Neural crest cell (in vitro differentiated cells): ENCODE results near the gene DNAJC1. TPM values are rescaled to one million over a fixed set of nuclear protein-coding genes. Genes with fewer than 3 reads are reported as not detected.
"Not testable (repeated sequence)": the region's sequence is repeated elsewhere in the genome, so short reads cannot be mapped to it uniquely, and the experiment has no call there.

Source experiments
- DNase-seq: peaks from one replicate; pipeline ENCODE4 v3.0.0; 2021; ENCODE audit warnings: low read depth, mixed read lengths, low spot score
- H3K27ac Mint-ChIP-seq: one replicate; pipeline ENCODE4 v1.8.0; 2021; ENCODE audit warnings: mild to moderate bottlenecking, mixed read lengths; ENCODE audit not compliant: unreplicated experiment
- H3K27me3 Mint-ChIP-seq: 2 replicates; pipeline ENCODE4 v1.8.0; 2021; ENCODE audit warnings: low read depth, mild to moderate bottlenecking, mixed read lengths
- H3K36me3 Mint-ChIP-seq: 2 replicates; pipeline ENCODE4 v1.8.0; 2021; ENCODE audit warnings: low read depth, mild to moderate bottlenecking, mixed read lengths
- H3K4me1 Mint-ChIP-seq: 2 replicates; pipeline ENCODE4 v1.8.0; 2021; ENCODE audit warnings: mixed read lengths
- H3K4me3 Mint-ChIP-seq: one replicate; pipeline ENCODE4 v1.8.0; 2021; ENCODE audit warnings: mild to moderate bottlenecking, mixed read lengths
- H3K9me3 Mint-ChIP-seq: 2 replicates; pipeline ENCODE4 v1.8.0; 2021; ENCODE audit warnings: mixed read lengths
- total RNA-seq: library from RNA; stranded (reverse); gene quantifications from 2 replicates; pipeline ENCODE4 v1.2.1, GENCODE V29; 2021
- TF ChIP-seq, protein P1 (sequence below): fragments of 200-600 bp; sonication (generic); conservative IDR thresholded peaks from 2 replicates; pipeline ENCODE4 v1.5.0; 2021; ENCODE audit warnings: antibody characterized with exemption, mild to moderate bottlenecking

The DNAJC1 gene
- total RNA-seq, 1 donor from 2014 or later: 34.3 TPM

DNA sequence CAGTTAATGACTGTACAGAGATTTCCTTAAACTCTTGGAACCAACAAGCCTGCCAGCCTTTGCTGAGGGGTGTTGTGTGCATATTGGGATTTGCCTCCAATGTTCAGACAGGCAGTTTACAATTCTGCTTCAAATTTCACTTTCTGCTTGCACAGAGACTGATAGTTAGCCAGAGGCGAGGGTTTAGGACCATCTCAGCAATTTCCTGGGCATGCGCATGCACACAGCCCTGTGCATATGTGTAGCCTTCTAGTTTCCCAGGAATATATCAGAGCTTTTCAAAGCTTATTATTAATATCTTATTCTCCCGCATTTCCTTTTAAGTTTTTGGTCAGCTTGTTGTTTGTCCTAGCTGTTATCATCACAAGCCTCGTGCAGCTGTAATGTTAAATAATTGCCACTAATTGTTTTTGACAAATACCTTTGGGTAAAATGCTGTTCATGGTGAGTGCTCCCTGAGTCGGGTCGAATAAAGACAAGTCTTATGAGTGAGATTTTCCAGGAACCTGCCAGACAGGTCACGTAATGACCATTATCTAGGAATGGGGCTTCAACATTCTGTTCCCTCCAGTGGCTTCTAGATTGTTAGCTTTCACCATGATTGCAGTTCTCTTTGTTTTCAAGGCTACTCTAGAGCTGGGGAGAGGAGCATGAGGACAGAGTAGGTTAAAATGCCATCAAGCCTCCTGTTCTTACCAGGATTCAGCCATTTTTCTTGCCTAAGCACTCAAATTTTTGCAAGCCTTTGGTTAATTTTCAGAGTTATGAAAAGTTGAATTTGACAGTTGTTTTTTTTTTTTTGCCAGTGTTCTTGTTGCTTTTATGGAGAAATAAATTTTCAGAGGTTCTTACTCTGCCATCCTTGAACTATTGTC, 24.1 kb upstream of the DNAJC1 start:
- H3K27me3 Mint-ChIP-seq: no peaks in the 10 kb centered on the region
- peaks cover 6% of the 10 kb centered on the region for H3K36me3 Mint-ChIP-seq
- TF ChIP-seq, protein P1, sequence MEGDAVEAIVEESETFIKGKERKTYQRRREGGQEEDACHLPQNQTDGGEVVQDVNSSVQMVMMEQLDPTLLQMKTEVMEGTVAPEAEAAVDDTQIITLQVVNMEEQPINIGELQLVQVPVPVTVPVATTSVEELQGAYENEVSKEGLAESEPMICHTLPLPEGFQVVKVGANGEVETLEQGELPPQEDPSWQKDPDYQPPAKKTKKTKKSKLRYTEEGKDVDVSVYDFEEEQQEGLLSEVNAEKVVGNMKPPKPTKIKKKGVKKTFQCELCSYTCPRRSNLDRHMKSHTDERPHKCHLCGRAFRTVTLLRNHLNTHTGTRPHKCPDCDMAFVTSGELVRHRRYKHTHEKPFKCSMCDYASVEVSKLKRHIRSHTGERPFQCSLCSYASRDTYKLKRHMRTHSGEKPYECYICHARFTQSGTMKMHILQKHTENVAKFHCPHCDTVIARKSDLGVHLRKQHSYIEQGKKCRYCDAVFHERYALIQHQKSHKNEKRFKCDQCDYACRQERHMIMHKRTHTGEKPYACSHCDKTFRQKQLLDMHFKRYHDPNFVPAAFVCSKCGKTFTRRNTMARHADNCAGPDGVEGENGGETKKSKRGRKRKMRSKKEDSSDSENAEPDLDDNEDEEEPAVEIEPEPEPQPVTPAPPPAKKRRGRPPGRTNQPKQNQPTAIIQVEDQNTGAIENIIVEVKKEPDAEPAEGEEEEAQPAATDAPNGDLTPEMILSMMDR: no peak
- peaks cover 17% of the 10 kb centered on the region for H3K9me3 Mint-ChIP-seq
- H3K4me1 Mint-ChIP-seq: no peaks in the 10 kb centered on the region
- H3K27ac Mint-ChIP-seq: no peak overlapping the region
- H3K4me3 Mint-ChIP-seq: no peak overlapping the region
- no peak for DNase-seq

DNA sequence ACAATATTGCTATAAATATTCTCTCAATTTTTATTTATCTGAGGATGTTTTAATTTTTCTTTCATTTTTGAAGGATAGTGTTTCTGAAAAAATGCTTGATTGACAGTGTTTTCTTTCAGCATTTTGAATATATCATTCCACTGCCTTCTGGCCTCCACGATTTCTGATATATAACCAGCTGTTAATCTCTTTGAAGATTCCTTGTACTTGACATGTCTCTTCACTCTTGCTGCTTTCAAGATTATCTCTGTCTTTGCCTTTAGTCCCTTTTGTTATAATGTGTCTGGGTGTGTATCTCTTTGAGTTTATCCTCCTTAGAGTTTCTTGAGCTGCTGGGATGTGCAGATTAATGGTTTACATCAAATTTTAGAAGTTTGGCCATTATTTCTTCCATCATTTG, 22.8 kb upstream of the DNAJC1 start:
- Mint-ChIP-seq H3K9me3 (peaks cover 14% of the 10 kb centered on the region), H3K27ac (no peak overlapping the region), H3K4me1 (no peaks in the 10 kb centered on the region), H3K36me3 (peaks cover 6% of the 10 kb centered on the region), H3K27me3 (no peaks in the 10 kb centered on the region), H3K4me3 (no peak overlapping the region)
- no peak for DNase-seq
- TF ChIP-seq, protein P1: no peak

DNA sequence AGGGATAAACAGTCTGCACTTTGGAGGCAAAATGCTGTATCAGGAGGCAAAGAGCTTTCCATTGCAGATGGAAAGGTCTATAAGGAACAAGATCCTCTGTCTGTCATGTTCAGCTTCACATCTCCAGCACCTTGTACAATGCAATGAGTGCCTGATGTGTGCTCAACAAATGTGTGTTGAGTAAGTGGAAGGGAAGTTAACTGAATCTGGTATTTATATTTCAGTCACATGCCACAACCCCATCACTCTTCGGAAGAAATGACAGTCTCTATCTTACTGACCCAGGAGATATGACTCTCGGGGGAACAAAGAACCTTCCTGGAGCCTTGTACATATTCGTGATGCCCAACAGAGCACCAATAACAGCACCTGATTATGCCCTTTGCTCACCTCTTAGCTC, 20.0 kb upstream of the DNAJC1 start:
- Mint-ChIP-seq H3K27me3 (no peaks in the 10 kb centered on the region), H3K27ac (no peak overlapping the region), H3K4me1 (no peaks in the 10 kb centered on the region), H3K36me3 (peaks cover 6% of the 10 kb centered on the region), H3K4me3 (no peak overlapping the region), H3K9me3 (peaks cover 14% of the 10 kb centered on the region)
- TF ChIP-seq, protein P1: no peak
- no peak for DNase-seq

DNA sequence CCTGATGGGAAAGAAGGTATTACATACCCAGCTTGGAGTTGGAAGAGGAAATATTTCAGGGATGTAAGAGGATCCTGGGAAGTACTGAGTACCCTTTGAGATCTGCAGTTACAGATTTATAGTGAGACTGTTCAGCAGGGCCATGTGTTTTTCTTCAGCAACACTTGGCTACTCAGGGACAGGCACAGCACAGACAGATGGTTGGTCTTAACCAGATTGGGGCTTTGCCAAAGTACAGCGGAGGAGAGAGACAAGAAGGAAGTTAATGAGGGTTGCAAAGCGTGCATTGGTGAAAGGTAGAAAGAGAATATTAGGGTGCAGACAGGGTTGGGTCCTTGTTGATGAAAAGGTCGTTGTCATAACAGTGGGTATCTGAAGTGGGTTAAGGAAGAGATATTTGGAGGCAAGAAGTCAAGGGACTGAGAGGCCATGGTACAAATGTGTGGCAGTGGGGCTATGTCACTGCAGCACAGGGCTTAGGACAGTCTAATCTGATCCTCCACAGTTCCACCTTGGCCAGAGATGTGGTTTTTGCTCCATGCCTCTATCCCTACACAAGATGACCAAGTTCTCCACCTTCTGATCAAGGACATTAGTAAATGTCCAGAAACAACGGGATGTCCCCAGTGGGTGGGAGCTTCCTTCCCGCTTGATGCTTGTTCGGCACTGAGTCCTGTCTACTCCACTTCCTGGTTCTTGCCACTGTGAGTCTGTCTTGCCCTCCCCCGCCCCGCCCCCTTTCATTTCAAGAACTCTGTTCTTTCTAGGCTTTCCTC, 18.9 kb upstream of the DNAJC1 start:
- Mint-ChIP-seq H3K4me3 (no peak overlapping the region), H3K27me3 (no peaks in the 10 kb centered on the region), H3K4me1 (no peaks in the 10 kb centered on the region), H3K27ac (no peak overlapping the region), H3K9me3 (peaks cover 14% of the 10 kb centered on the region), H3K36me3 (peaks cover 6% of the 10 kb centered on the region)
- TF ChIP-seq, protein P1: no peak
- no peak for DNase-seq

DNA sequence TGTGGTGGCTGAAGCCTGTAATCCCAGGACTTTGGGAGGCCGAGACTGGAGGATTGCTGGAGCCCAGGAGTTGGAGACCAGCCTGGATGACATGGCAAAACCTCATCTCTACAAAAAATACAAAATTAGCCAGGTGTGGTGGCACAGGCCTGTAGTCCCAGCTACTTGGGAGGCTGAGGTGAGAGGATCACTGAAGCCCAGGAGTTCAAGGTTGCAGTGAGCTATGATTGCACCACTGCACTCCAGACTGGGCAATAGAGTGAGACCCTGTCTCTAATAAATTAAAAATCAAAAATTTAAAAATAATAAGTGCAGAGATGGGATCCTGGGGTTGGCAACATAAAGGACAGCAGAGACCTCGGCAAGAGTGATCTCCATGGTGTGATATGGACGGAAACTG, 17.6 kb upstream of the DNAJC1 start:
- not testable (repeated sequence) for H3K36me3 Mint-ChIP-seq, DNase-seq, H3K9me3 Mint-ChIP-seq, H3K4me1 Mint-ChIP-seq, H3K4me3 Mint-ChIP-seq, H3K27ac Mint-ChIP-seq, H3K27me3 Mint-ChIP-seq
